ENCODE data around the gene GNGT2.

GNGT2 gene

DNA sequence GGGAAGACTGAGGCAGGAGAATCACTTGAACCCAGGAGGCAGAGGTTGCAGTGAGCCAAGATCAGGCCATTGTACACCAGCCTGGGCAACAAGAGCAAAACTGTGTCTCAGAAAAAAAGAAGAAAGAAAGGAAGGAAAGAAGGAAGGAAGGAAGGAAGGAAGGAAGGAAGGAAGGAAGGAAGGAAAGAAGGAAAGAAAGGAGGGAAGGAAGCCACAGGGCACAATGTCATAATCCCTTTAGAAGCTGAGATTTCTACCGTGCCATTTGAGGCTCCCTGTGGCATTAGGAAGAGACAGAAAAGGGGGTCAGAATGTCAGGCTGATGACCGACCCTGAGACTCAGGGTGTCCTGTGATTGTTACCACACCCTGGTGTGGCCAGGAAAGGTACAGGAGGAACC, 6.6 kb downstream of the GNGT2 start:
- Histone ChIP-seq H3K27ac (no peak overlapping the region), H3K4me3 (no peak overlapping the region)
- no peak for DNase-seq (ENCODE audit: low spot score)
- TF ChIP-seq CTCF (IDR thresholded peaks at IDR 0.05), result no peak

DNA sequence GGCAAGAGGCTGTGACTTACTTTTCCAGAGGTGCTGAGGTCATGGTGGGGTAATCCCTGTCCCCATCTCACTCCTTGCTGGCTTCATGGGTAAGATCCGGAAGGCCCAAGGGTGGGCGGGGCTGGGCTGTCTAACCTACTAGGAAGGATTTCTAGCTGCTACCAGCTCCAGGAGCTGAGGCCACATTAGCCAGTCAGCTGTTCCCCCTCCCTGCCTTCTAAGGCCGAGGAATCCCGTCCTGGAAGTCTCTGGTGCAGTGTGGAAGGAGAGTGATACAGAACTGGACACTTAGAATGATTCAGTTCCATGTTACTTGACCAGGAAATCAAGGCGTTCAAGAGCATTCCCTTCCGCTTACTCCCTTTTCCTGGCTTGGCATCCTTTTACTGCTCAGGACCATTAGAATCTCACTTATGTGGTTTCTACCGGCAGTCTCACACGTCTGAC, 8.9 kb downstream of the GNGT2 start:
- no peak for TF ChIP-seq CTCF (IDR thresholded peaks at IDR 0.05)
- Histone ChIP-seq H3K27ac (peak overlapping the region in 1 of 2 donors; percentile 40), H3K4me3 (no peak overlapping the region)
- no peak for DNase-seq (ENCODE audit: low spot score)

DNA sequence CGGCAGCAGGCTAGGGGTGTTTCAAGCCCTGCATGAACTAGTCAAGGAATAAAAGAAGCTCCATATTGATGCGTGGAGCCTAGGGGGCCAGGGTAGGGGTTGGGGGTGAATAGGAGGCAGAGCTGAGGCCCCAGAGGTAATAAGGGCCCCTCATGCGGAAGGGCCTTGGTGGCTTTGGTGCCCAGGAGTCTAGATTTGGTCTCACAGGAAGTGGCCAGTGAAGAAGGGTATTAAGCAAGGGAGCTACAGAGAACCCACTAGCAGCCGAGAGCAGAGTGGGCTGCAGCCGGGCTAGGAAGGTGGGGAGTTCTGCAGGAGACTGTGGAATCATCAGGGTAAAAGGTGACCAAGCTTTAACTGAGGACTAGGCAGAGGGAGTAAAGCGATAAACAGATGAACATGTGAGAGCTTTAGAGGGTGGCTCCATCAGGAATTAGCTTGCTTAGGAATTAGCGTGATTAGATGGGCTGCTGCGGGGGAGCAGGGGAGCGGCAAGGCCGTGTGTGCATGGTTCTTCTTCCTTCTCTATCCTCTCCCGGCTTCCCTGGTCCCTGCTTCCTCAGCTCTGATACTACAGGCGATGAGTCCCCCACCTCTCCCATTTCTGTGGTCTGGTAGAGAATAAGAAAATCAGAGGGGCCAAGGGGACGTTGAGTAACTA, 9.8 kb downstream of the GNGT2 start:
- DNase-seq (ENCODE audit: low spot score), result no peak
- no peak overlapping the region for H3K27ac ChIP-seq
- no peak overlapping the region for H3K4me3 ChIP-seq
- no peak for TF ChIP-seq CTCF (IDR thresholded peaks at IDR 0.05)

- no peak for TF ChIP-seq CTCF (IDR thresholded peaks at IDR 0.05)
- Histone ChIP-seq H3K27ac (no peak overlapping the region), H3K4me3 (no peak overlapping the region)
- DNase-seq (ENCODE audit: low spot score), result no peak
Observed at GRCh38 chr17:49198211-49198610, 12.2 kb downstream of the GNGT2 start.

DNA sequence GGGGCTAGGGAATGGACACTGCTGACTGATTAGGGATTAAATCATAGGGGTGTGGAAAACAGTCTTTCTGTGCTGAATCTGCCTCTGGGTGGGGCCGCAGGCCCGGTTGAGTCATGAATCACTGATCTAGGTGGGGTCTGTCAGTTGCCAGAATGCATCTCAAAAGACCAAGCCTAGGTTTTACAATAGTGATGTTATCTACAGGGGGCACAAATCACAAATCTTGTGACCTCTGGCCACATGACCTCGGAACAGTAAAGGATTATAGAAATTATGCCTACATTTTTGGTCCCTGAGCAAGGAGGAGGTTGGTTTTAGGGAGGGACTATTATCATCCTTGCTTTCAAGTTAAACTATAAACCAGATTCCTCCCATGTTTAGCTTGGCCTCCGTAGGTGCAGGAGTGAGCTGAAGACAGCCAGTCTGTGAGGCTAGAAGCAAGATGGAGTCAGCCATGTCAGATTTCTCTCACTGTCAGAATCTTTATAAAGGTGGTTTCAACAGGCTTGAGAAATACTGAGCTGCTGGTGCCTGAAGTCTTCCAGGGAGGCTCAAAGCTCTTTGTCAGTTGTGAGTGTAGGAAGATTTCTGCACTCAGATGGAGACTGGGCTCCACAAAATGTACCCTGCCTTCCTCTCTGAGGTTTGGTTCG, 12.9 kb downstream of the GNGT2 start:
- no peak overlapping the region for H3K4me3 ChIP-seq
- TF ChIP-seq CTCF (IDR thresholded peaks at IDR 0.05), result no peak
- DNase-seq (ENCODE audit: low spot score), result no peak
- no peak overlapping the region for H3K27ac ChIP-seq

GRCh38 chr17:49196520-49196919, 13.9 kb downstream of the GNGT2 start:
- Histone ChIP-seq H3K27ac (no peak overlapping the region), H3K4me3 (no peak overlapping the region)
- no peak for DNase-seq (ENCODE audit: low spot score)
- no peak for TF ChIP-seq CTCF (IDR thresholded peaks at IDR 0.05)

GRCh38 chr17:49195751-49196150, 14.6 kb downstream of the GNGT2 start:
- no peak for DNase-seq (ENCODE audit: low spot score)
- no peak for TF ChIP-seq CTCF (IDR thresholded peaks at IDR 0.05)
- H3K27ac ChIP-seq, result no peak overlapping the region
- no peak overlapping the region for H3K4me3 ChIP-seq
